ENCODE measurements around the gene CPA5.

DNA sequence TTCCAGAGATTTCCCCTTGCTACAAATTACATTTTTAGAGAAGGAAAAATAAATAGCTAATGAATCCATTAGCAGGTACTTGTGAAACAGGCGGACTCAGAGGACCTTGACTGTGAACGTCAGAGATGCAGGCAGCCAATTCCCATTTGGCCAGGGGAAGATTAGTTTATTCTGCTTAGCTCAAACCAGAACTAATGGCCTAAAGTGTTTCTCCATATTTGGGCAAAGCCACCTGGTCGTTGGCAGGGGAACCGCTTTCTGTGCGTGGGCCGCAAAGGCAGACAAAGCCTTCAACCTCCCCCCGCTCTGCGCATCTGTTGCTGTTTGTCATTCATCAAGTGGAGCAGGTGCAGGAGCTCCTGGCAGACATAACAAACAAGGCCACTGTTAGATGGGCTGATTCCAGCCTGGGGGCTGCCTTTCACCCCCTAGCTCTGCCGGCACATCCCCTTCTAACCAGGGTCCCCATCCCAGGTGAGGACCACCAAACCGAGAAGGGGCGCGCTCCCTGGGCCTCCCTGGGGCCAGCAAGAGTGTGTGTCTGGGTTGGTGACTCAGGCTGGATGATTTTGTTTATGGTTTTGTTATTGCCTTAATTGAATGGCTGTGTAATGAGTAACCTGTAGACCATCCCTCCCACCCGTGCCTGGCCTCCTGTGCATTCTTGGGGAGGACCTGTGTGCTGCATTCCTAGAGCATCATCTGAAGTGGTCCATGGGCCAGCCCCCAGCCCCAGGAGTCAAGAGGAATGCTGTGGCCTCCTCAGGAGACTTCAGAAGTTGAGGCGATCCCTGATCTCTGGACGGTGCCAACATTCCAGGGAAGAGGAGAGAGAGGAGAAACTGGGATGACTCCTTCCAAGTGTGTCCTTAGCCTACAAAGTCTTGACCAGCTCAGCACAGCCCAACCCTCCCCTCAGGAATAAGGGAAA is 21.2 kb downstream of the CPA5 start:
- TF ChIP-seq, protein P1, sequence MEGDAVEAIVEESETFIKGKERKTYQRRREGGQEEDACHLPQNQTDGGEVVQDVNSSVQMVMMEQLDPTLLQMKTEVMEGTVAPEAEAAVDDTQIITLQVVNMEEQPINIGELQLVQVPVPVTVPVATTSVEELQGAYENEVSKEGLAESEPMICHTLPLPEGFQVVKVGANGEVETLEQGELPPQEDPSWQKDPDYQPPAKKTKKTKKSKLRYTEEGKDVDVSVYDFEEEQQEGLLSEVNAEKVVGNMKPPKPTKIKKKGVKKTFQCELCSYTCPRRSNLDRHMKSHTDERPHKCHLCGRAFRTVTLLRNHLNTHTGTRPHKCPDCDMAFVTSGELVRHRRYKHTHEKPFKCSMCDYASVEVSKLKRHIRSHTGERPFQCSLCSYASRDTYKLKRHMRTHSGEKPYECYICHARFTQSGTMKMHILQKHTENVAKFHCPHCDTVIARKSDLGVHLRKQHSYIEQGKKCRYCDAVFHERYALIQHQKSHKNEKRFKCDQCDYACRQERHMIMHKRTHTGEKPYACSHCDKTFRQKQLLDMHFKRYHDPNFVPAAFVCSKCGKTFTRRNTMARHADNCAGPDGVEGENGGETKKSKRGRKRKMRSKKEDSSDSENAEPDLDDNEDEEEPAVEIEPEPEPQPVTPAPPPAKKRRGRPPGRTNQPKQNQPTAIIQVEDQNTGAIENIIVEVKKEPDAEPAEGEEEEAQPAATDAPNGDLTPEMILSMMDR (IDR thresholded peaks at IDR 0.05) = no peak
- no peak for TF ChIP-seq POLR2A (IDR thresholded peaks at IDR 0.05)

All from testis (tissue), 2 donors.